CD4-positive, alpha-beta T cell treated with Interleukin-17A for 1 hour (primary cell): Measurements from ENCODE around the gene ANO2.

Experiments
- DNase-seq: peaks from one replicate; pipeline ENCODE4 v3.0.0-alpha.2; 2020

ANO2 gene

DNA sequence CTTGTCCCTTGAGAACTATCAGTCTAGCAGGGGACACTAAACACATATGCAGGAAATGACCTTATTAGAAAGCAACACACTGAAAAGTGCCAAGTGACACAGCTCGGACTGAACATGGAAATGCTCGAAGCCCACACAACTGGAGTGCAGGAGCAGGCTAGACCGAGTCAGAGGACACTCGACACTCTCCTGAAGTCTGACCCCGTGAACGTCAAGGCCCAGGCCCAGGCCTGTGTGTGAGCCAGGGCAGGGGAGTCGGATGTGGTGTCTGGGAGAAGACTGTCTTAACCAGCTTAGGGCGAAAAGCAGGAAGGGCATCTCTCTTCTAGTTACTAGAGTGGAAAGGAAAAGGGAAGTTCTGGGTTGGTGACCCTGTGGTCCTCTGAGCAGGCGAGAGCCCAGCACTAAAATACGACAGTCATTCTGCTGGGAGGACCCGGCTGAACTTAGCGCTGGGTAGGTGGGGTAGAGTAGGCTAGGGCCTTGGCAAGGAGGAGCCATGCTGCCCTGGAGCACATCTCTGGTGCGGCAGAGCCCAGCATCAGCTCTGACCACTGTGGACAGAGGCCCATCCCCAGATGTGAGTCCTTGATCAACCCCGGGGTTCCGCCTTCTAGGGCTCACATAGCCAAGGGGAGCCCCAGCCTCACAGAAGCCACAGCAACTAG is 420.2 kb downstream of the ANO2 start:
- no peak for DNase-seq

DNA sequence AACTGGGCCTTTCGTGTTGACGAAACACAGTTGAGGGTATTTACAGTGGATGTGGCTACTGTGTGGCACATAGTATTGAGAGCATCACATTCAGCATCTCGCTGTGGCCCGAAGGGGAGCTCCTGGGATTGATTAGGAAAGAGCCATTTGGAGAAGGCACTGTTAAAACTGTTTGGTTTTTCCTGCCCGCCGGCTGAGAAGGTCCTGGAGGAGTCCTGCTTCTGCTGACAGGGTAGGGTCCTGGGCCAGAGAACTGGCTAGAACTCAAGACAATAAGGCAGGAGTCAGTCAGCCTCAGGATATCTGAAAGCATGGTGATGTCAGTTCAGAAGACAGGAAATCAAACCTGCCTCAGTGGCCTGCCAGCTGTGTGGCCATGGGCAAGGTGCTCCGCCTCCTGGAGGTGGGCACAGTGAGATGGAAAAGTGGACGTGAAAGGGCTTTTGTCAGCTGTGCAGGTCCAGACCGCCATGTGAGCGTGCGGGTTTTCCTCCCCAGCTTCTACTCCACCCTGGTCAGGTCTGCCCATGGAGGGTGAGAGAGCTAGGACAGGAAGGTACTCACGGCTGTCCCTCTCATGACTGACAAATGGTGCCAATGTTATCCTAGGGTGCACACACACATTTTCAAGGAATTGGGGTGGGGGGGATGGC is 420.8 kb downstream of the ANO2 start:
- DNase-seq, result no peak

DNA sequence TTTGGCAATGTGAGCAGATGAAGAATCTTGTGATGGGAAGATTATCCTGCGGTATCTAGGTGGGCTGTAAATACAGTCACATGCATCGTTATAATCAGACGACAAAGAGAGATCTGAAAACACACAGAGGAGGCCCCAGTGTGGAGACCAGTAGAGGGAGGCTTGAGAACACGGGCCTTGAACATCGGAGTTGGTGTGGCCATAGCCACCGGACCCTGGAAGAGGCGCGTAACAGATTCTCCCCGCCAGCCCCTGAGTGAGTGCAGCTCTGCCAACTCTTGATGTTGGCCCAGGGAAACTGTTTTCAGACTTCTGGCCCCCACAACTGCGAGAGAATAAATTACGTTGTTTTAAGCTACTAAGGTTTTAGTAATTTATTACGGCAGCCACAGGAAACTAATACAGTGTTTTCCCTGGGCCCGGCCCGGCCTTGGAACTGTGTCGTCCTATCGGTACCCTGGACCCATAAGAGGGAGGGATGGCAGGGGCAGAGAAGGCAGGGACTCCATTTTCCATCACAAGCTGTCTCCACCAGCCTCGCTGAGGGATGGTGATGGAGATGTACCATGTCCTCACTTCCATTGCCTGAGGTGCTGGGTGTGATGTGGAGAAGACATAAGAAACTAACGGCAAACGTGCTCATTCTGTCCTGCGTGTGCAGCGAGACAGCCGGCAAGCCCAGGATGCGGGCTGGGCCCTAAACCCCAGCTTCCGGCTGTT is 421.5 kb downstream of the ANO2 start:
- no peak for DNase-seq

DNA sequence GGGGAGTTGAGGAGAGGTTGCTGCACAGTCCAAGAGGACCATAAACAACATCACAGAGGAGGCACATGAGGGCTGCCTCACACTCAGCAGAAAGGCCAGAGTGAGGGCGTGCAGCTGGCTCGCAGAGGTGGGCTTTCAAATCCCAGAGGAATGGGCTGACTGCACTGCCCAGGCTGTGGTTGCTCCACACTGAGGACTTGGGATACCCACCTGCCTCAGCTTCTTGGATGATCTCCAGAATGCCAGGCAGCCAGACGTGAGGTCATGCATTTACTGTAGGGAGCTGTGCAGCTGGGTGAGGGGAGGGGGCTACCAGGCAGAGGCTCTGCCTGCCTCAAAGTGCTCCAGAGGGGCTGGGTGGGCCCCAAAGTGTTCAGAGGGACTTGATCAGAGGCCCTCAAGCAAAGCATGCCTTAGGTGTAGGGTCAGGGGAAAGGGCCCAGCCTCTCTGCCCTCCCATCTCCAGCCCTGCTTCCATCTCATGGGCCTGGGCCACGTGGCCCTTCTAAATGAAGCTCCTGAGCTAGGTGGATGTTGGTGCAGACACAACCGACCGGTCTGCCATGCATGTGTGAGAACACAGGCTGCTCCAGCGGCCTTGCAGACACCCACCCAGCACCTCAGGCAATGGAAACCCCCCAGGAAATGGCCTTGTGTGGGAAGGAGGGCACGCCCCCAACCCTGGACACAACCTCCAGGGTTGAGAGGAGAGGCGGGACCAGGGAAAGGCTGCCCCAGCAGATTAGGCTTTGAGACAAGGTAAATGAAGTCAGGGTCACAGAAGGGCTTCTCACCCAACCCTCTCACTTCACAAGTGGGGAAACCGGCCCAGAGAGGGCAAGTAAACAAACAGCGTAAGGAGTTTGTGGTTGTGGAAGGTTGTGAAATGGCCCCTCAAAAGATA is 422.4 kb downstream of the ANO2 start:
- no peak for DNase-seq

DNA sequence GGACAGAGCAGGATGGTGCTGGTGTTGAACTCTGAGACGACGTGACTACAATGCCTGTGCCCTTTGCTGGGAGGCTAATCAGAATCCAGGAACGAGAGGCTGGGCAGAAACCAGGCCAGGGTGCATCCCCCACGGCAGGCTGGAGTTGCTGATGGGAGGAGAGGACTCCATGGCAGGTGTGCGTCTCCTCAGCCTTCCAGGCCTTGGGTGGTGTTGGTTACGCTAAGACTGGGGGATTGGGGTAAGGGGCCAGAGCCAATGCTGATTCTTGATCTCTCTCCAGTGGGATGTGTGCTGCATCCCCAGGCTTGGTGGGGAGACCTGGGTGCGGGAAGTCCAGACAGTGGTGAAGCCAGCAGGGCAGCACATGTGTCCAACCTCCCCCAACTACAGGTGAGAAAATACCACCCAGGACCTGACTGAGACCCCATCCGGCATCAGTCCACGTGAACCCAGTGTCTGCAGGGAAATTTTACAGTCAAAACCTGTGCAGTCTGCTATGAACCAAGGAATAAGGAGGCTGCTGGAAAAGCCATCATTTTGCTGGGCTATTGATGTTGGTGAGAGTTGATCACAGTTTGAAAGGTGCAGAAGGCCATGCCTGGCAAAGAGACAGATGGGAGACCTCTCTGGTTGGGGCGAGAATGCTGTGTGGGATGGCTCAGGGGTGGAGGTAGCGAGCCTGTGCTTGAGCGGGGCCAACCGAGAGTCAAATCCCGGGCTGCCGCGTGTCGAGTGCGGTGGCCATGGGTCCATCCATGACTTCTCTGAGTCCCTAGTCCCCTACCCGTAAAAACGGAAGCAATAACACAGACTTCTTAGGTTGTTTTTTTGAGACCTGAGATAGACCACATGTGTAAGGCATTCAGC is 423.4 kb downstream of the ANO2 start:
- no peak for DNase-seq

DNA sequence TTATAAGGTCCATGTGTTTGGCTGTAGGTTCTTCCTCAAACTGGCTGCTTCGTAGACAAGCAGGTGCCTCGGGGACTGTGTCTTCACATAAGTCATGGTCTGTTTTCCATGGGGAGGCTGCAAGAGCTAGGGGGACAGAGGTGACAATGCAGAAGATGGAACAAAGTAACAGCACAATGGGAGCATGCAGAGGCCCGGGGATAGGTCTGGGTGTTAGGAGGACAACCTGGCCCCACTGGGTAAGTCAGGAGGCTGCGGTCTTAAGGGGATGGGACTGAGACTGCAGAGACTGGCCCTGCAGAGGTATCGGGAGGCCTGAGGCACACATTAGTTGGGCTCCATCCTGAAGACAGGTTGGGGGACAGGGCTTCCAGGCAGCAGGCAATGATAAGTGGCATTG is 424.2 kb downstream of the ANO2 start:
- DNase-seq, result no peak

DNA sequence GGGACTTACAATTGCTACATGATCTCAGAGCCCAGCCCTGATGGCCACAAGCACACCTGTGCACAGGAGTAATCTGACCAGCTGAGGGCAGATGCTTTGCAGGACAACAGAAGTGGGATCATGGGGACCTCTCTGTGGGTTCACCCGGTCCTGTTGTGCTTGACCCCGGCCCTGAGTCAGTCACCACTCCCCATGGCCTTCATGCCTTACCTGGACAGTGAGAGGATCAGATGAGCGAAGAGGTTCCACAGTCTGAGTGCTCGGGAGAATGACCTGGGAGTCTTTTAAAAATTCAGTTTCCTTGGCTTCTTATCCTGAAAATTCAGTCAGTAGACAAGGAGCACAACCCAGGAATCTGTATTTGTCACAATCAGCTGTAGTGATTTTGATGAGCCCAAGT is 425.0 kb downstream of the ANO2 start:
- DNase-seq, result no peak

DNA sequence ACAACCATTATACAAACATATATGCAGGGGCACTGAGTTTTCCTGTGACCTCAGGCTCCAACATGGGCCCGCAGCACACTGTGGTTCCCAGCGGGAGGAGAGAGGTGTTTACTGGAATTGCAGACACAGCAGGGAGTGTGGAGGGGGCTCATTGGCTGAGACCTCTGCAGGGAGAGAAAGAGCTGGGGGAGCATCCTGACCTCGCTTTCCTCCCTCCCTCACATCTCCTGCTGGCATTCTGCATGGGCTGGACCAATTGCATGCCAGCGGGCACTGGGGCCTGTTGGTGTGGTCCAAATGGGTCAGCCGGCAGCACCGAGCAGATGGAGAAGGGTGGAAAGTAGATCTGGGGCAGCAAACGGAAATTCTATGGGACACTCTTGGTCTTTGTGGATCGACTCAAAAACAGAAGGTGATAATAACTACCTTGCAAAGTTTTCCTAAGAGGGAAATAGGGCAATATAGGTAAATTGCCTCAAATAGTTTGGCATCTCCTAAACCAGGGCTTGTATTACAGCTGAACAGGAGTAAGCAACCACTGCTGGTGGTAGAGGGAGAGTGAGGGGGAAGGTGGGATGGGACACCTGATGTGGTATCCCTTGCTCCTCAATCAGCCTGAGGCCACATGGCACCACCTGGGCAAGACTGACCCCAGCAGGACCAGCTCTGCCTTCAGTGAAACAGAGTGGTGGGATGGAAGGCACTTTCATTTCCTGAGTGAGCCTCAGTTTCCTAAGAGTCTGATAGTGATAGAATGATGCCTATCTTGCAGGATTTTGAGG is 426.3 kb downstream of the ANO2 start:
- no peak for DNase-seq

DNA sequence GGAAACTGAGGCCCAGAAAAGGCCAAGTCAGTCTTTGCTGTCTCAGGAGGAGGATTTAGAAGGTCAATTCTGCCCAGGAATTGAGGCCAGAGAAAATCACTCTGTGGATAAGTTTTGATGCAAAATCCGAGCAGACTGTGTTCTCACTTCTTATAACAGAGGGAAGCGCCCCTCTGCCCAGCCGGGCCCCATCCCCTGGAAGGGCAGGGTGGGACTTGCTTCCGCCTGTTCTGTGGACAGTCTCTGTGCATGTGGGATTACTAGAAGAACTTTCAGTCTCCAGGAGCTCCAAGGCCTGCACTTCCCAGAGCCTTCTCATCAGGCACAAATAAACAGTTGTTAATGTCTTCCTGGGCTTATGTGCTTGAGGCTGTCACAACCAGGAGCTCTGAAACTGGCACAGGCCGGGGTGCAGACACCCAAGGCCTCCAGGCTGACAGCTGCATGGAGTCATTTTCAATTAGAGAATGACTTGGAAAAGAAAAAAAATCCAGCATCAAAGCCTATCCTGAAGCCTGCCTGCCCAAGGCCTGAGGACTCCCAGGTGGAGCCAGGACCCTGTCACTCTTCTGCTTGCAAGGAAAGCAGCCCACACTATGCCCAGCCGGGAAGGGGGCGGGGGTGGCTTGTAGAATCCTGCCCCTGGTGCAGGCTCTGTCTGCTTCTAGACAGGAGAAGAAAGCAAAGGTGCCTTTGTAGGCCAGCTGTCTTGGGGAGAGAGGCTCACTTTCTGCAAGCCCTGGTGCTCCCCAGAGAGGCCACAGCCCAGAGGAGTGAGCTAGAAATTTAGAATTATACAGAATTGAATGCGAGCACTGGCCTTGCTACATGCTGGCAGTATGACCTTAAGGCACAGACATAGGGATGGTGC is 428.5 kb downstream of the ANO2 start:
- DNase-seq, result no peak

DNA sequence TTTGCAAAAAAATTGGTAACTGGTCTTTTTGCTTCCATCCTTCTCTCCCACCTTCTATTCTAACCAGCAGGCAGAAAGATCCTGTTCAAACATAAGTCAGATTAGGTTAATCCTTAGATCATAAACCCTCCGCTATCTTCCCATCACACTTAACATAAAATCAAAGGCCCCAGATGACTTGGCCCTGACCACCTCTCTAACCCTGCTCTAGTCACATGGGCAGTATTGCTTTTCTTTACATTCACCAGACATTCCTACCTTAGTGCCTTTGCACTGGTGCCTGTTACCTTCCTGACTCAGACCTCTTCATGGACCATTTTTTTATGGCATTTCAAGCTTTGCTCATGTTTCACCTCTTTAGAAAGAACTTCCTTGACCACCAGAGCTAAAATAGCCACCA is 429.6 kb downstream of the ANO2 start:
- DNase-seq, result no peak

DNA sequence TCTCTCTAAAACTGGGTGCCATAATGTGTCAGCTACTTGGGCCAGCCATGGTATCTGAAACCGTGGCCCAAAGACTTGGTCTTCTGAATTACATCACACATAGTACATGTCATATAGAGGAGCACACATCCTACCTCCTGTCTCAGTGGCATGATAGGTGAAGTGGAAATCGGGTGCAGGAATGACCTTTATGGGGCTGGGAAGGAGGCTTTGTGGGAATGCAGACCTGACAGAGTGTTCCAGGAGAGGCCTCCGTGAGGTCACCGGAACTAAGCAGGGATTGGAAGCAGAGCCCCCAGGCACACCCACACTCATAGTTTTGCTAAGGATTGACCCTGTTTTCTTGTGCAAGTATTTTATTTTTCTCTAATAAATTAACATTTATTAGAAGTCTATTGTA is 430.5 kb downstream of the ANO2 start:
- DNase-seq, result no peak

DNA sequence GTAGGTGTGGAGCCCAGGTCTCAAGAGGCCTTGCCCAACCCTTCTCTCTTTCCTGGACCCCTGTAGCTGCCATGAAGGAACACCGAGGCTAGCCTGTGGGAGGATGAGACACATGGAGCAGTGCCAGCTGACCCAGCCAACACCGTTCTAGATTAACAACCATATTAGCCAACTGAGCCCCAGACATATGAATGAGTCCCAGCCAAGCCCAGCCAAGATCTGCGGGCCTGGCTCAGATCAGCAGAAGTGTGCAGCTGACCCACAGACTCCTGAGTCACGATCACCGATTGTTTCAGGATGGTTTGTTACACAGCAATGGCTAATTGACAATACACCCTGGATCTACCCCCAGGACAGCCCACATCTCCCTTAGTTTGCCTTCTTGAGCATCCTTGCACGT is 431.0 kb downstream of the ANO2 start:
- no peak for DNase-seq

DNA sequence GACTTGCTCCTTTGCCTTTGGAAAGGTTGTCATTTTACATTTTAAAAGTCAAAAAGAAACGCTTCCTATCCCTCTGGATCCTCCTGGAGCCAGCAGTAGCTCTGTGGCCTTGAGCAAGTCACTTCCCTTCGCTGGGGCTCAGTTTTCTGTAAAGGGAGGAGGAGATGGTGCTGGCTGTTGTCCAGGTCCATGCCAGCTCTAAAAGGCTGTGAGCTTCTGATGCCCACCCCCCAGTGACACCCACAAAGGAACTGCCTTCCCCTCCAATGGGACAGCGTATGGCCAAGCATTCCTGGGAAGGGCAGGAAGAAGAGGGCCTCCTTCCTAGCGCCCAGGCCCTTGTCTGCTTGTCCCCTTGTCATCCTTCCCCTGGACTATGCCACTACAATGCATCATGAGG is 431.7 kb downstream of the ANO2 start:
- DNase-seq, result no peak
